GM19397 (cell line): ENCODE measurements around the gene NT5C3A.
"Not testable (repeated sequence)": the region's sequence is repeated elsewhere in the genome, so short reads cannot be mapped to it uniquely, and the experiment has no call there.

ENCODE experiments used
- ATAC-seq: cut with Tn5 transposase; IDR thresholded peaks from one replicate; pipeline ENCODE4 v1.9.1; 2021; ENCODE audit warnings: mild to moderate bottlenecking, moderate library complexity; ENCODE audit not compliant: unreplicated experiment

NT5C3A gene

DNA sequence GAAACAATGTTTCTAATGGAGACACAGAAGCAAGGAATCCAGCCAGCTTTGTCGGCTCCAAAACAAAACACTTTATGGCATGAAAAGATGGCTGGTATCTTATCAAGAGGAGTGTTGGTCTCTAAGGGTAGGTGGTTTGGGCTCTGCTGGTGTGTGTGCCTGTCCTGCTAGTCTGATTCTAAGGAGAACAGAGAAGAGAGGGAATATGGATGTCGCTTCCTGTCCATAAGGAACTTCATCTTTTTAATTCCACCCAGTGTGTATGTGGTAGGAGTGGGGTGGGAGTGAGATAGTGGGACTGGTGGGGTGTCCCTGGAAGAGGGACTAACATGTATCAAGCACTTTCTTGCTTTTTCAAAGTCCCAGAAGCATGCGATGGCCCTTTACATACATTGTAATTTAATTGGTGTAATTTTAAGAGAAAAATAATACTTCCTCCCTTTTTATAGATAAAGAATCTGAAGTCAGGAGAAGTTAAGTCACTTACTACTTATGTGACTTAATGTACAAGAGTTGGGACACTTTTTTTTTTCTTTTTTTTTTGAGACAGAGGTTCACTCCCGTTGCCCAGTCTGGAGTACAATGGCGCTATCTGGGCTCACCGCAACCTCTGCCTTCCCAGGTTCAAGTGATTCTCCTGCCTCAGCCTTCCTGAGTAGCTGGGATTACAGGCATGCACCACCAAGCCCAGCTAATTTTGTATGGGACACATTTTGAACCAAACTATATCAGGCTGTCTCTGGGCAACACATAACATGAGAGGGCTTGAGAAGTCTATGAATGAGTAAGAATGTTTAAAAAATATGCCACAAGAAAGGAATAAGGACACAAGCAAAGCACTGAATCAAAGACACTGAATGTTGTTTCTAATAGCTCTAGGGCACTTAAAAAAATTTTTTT lies 18.8 kb downstream of the NT5C3A start:
- no peak for ATAC-seq

- no peak for ATAC-seq
Measured at GRCh38 chr7:33041631-33042428, 20.7 kb downstream of the NT5C3A start.

DNA sequence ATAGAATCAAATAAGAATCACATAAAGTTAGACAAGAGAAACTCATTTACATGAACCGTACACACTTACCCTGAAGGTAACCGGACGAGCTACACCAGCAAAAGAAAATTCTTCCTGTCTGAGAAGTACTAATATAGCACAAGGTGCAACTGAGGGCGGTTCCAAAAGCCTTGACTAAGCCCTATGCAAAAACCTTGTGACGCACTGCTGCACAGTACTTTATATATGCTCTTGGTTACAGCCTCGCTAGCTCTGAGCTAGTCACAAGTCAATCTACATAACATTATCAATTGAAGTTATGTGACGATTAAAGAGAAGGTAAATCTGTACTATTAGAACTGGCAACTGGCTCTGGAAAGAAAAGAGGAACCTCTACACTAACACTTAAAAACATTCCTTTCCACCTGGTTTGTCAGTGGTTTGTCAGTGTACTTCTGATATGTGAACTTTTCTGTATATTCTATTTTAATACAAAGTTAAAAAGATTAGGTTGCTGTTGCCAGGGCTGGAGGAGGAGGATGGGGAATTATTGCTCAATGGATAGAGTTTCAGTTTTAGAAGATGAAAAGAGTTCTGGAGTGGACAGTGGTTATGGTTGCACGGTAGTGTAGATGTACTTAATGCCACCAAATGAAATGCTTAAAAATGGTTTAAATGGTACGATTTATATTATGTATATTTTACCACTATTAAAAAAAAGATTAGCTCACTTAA lies 21.6 kb downstream of the NT5C3A start:
- peak; percentile 94 for ATAC-seq

GRCh38 chr7:33039903-33040292 lies 22.7 kb downstream of the NT5C3A start:
- ATAC-seq: no peak

- ATAC-seq: no peak
Measured at GRCh38 chr7:33039257-33039902, 23.2 kb downstream of the NT5C3A start.

- ATAC-seq: no peak
Measured at GRCh38 chr7:33038639-33039038, 23.9 kb downstream of the NT5C3A start.

DNA sequence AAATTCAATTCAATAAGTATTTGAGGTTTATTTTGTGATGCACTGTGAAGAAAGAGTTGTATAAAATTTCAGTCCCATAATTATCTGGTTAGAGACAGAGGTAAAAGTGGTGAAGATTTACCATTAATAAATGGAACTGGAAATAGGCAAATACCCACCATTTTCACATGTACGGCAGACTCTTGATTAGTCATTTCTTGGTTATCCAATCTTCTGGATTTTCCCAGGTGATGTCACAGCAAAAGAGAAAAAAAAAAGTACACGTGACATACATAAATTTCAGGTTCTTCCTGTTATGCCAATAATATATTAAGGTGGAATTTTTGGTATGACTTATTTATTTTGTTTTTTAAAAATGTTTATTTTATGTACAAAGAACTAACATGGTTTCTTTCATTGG lies 26.8 kb downstream of the NT5C3A start:
- no peak for ATAC-seq

DNA sequence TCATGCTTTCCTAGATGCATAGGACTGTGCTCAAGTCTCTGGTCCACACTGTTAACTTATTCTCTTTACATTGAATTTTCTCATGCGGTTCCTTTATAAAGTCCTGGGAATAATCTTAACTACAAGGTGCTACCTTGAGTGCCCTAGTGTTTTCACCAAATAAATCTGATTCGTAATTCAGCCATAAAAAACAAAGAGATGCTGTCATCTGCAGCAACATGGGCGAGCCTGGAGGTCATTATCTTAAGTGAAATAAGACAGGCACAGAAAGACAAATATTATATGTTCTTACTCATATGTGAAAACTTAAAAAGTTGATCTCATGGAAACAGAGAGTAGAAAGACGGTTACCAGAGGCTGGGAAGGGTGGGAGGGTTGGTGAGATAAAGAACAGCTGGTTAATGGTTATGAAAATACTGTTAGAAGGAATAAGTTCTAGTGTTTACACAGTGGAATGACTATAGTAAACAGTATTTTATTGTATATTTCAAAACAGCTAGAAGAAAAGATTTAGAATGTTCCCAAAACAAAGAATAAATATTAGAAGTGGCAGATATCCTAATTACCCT lies 38.3 kb downstream of the NT5C3A start:
- ATAC-seq: no peak

DNA sequence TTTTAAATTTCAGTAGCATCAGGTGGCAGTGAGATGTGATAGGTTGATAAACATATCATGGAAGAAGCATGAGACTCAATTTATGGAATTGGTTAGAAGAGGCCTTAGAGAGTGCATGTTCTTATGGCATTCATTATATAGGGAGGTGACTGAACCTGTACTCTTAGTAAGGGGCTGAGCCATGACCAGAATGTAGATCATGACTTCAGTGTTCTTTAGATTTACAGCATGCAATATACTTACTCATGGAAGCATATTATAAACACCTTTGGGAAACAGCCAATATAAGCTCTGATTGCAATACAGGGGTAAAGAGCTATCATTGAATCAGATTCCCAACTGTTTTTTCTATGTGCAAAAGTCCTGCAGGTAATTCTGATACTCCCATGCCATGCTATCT lies 50.2 kb downstream of the NT5C3A start:
- ATAC-seq: no peak

DNA sequence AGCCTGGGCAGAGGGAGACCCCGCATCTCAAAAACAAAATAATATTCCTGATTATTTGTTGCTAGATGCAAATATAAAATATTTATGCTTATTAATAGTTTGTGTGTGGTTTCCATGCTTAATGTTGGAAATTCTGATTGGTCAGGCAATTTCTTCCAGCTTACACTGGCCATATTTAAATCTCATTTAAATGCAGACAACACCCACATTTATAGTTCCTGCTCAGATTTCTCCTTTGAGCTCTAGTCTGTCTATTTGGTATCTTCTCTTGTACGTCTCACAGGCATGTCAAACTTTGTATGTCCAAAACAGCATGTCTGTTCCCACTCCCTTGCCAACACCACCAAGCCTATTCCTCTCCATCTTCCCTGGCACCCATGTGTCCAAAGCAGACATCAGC lies 52.8 kb downstream of the NT5C3A start:
- no peak for ATAC-seq

DNA sequence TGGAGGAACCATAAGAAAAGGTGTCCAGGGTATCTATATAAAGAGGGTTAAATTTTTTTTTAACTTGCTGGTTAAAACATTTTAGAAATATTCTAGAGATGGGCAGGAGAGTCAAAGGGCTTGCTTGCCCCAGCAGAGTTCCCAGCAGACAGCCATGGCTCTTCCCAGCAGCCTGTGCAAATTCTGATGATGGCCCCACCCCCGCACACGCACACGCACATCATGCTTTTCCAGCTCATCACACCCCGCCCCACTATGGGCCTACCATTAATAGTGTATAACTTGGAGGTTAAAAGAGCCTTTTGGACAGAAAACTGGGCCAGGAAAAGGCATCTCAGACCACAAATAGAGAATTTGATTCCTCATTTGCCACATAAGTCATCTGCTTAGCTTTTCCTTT lies 56.9 kb downstream of the NT5C3A start:
- ATAC-seq: not testable (repeated sequence)

DNA sequence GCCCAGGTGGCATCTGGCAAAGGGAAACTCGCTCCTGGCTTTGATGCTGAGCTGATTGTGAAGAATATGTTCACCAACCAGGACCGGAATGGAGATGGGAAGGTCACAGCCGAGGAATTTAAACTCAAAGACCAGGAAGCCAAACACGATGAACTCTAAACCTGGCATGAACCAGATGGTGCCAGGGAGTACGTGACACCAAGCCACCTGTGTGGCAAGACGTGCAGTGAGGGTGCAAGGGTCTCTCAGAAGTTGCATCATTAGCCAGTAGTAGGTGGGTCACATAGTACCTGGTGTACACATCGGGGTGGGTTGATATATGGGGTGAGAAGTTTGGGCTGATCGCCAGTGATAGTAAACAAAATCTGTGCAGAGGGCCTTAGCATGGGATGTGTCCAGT lies 57.4 kb downstream of the NT5C3A start:
- not testable (repeated sequence) for ATAC-seq

DNA sequence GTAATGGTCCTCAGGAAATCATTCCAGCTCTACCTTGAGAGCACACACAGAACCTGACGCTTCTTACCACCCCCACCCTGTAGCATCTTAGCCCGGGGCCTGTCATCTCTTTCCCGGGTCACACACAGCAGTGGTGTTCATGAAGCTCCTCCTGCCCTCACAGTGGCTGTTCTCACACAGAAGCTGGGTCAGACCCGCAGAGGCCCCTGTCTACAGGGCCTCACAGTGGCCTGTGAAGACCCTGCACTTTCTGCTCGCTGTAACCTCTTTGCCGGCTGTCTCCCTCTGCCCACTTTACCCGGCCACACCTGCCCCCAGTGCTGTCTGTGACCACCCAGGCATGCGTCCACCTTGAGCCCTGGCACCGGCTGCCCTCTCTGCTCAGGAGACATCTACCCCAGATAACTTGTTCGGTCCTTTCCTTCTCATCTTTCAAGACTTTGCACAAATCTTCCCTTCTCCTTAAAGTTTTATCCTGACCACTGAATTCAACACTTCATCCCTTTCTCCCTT lies 58.4 kb downstream of the NT5C3A start:
- not testable (repeated sequence) for ATAC-seq

DNA sequence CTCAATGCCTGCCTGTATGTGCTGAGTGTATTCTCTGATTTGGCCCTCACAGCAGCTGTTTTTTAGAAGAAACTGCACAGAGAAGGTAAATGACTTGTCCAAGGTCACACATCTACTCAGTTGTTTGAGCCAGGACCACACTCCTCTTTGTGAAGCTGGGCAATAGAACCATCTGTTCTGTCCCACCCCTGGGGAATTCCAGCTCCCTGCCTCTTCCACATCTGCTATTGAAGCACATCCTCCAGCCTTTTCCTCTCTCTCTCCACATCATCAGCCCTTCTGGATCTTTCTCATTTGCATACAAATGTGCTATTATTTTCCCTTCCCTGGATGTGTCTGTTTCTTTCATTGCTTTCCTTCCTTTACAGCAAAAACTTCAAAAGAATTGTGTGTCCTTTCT lies 59.5 kb downstream of the NT5C3A start:
- not testable (repeated sequence) for ATAC-seq

GRCh38 chr7:32999380-32999779 lies 63.2 kb downstream of the NT5C3A start:
- ATAC-seq: not testable (repeated sequence)

DNA sequence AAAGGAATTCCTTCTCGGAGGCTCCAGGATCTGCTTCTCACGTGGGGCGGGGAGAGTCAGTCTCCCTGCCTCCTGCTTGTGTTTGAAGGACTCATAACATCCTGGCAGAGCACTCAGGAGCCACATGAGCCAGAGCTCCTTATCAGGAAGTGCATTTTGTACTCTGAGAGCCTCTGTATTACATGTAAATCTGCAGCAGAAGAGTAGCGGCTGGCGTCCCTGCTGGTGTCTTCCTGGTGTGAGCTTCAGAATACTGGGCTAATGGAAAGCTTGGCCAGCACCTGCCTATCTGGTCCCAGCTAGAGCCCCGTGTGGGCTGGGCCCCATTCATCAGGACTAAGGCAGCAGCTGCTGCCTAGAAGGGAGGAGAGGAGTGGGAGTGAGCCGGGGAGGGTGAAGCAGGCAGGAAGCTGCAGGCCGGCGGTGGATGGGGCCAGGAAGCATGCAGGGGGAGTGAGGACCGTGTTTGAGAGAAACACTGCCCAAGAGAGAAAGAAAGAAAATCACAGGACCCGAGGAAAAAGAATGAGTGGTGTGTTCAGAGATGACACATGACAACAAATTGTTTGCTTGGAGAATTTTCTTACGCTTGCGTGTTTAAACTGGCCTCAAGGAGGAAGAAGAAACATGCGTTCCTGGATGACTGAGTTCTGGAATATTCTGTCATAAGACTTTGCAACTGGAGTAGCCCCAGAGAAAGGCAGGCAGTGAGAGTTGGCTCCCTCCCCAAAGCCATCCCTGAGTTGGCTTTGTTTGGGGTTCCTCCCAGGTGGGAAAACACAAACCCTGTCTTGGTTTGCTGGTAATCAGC lies 64.0 kb downstream of the NT5C3A start:
- ATAC-seq: peak; percentile 60

DNA sequence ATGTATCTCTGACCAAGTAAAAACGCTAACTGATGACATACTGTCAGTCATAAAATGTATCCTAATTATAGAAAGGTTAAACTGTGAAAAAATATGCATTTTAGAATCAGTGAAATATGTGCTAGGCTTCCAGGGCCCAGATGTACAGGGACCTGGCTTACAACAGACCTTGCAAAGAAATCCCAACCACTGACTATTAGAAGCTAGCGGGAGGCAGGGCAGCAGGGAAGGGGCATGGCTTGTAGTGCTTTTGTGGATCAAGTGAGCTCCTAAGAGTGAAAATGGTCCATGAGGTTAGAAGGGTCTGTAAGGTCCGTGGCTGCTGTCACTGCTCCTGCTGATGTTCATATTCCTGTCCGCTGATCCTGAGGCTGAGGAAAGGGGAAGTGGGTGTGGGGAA lies 64.6 kb downstream of the NT5C3A start:
- ATAC-seq: peak; percentile 11

DNA sequence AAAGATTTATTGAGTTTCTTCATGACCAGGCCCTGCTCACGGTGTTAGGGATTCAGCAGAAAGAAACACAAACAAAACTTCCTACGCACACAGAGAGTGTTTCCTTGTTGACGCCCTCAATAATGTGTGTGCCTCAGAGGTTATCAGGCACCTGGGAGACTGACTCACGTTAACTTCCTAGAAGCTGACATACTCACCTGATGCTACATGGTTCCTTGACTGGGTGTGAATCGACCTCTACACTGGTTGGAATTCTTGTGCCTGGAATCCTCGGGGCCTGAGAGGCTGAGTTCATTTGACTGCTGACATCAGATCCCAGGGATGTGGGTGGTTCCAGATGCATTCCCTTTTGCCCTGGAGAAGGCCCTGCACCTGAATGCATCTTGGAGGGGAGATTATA lies 69.8 kb downstream of the NT5C3A start:
- ATAC-seq: not testable (repeated sequence)

- not testable (repeated sequence) for ATAC-seq
Measured at GRCh38 chr7:32991975-32992700, 70.4 kb downstream of the NT5C3A start.
